ENCODE measurements around the gene APMAP. TPM values are rescaled to one million over a fixed set of nuclear protein-coding genes. Genes with fewer than 3 reads are reported as not detected.

Gene APMAP
- total RNA-seq, 2 experiments from 2014 or later, result 27.7 to 28.0 TPM

GRCh38 chr20:25040438-25040831 lies 47.9 kb upstream of the APMAP start:
- Histone ChIP-seq H3K9me3 (ENCODE audit: low read length) (no peaks in the 10 kb centered on the region), H3K79me2 (ENCODE audit: insufficient read depth, low read depth, low read length) (no peaks in the 10 kb centered on the region), H3K4me3 (ENCODE audit: low read depth, low read length, poor library complexity, severe bottlenecking) (no peak overlapping the region), H3K36me3 (ENCODE audit: insufficient read depth, low read length) (no peaks in the 10 kb centered on the region), H3K4me1 (ENCODE audit: insufficient read depth, low read length, poor library complexity, severe bottlenecking) (peaks cover 45% of the 10 kb centered on the region), H4K20me1 (ENCODE audit: insufficient read depth, low read length) (no peaks in the 10 kb centered on the region), H3K27ac (ENCODE audit: low read depth, low read length, poor library complexity, severe bottlenecking) (no peak overlapping the region), H3K4me2 (ENCODE audit: low read length) (no peak overlapping the region), H3K9me2 (ENCODE audit: insufficient read depth, low read length) (no peaks in the 10 kb centered on the region), H2AFZ (ENCODE audit: low read length) (no peak overlapping the region)
- intact Hi-C loops (cut with micrococcal nuclease; ENCODE audit: unreplicated experiment), result no loop called here
- DNase-seq (ENCODE audit: low spot score), result no peak
- ChIA-PET POLR2A (no interaction called here), CTCF (ENCODE audit: unreplicated experiment) (no interaction called here)
- TF ChIP-seq EZH2phosphoT487 (IDR thresholded peaks at IDR 0.05; ENCODE audit: borderline replicate concordance, low read depth, low read length) (no peak), CTCF (conservative IDR thresholded peaks at IDR 0.05; ENCODE audit: low read length) (no peak)
- no TSS peak for BruUV-seq (replicated peaks)

GRCh38 chr20:25039697-25040437 lies 47.3 kb upstream of the APMAP start:
- TF ChIP-seq EZH2phosphoT487 (IDR thresholded peaks at IDR 0.05; ENCODE audit: borderline replicate concordance, low read depth, low read length) (no peak), CTCF (conservative IDR thresholded peaks at IDR 0.05; ENCODE audit: low read length) (no peak)
- no peak for DNase-seq (ENCODE audit: low spot score)
- Histone ChIP-seq H3K36me3 (ENCODE audit: insufficient read depth, low read length) (no peaks in the 10 kb centered on the region), H3K4me3 (ENCODE audit: low read depth, low read length, poor library complexity, severe bottlenecking) (no peak overlapping the region), H4K20me1 (ENCODE audit: insufficient read depth, low read length) (no peaks in the 10 kb centered on the region), H3K9me3 (ENCODE audit: low read length) (no peaks in the 10 kb centered on the region), H2AFZ (ENCODE audit: low read length) (no peak overlapping the region), H3K4me2 (ENCODE audit: low read length) (no peak overlapping the region), H3K79me2 (ENCODE audit: insufficient read depth, low read depth, low read length) (no peaks in the 10 kb centered on the region), H3K4me1 (ENCODE audit: insufficient read depth, low read length, poor library complexity, severe bottlenecking) (peaks cover 42% of the 10 kb centered on the region), H3K9me2 (ENCODE audit: insufficient read depth, low read length) (no peaks in the 10 kb centered on the region), H3K27ac (ENCODE audit: low read depth, low read length, poor library complexity, severe bottlenecking) (no peak overlapping the region)
- intact Hi-C loops (cut with micrococcal nuclease; ENCODE audit: unreplicated experiment), result no loop called here
- BruUV-seq (replicated peaks), result no TSS peak
- ChIA-PET CTCF (ENCODE audit: unreplicated experiment) (no interaction called here), POLR2A (interaction anchor here (0.5 to 0.7 kb wide), 2 partner anchors 97 to 161 kb away, joined by 3 read pairs; no protein-coding TSS in a partner anchor)

DNA sequence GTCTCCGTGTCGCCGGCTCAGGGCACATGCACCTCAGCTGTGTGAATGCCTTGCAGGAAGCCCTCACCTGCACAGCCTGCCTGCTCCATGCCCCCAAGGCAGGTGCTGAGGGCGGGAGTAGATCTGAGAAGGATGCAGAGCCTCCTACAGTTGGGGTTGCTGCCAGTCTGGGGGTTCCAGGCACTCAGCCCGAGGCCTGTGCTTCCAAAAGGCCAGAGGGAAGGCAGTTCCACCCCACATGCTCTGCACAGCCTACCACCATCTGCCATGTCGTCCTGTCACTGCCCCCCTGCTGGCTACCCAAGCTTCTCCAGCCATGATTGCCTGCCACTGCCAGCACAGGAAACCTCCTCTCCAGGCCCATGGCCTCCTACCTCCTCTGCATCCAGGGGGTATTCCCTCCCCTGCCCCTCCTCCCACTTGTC lies 46.1 kb upstream of the APMAP start:
- Histone ChIP-seq H3K36me3 (ENCODE audit: insufficient read depth, low read length) (no peaks in the 10 kb centered on the region), H3K4me2 (ENCODE audit: low read length) (no peak overlapping the region), H3K4me3 (ENCODE audit: low read depth, low read length, poor library complexity, severe bottlenecking) (no peak overlapping the region), H2AFZ (ENCODE audit: low read length) (no peak overlapping the region), H3K27ac (ENCODE audit: low read depth, low read length, poor library complexity, severe bottlenecking) (no peak overlapping the region), H3K79me2 (ENCODE audit: insufficient read depth, low read depth, low read length) (no peaks in the 10 kb centered on the region), H3K4me1 (ENCODE audit: insufficient read depth, low read length, poor library complexity, severe bottlenecking) (peaks cover 42% of the 10 kb centered on the region), H4K20me1 (ENCODE audit: insufficient read depth, low read length) (no peaks in the 10 kb centered on the region), H3K9me3 (ENCODE audit: low read length) (no peaks in the 10 kb centered on the region), H3K9me2 (ENCODE audit: insufficient read depth, low read length) (no peaks in the 10 kb centered on the region)
- TF ChIP-seq CTCF (conservative IDR thresholded peaks at IDR 0.05; ENCODE audit: low read length), result no peak
- no peak for TF ChIP-seq EZH2phosphoT487 (IDR thresholded peaks at IDR 0.05; ENCODE audit: borderline replicate concordance, low read depth, low read length)
- DNase-seq (ENCODE audit: low spot score), result no peak
- intact Hi-C loops (cut with micrococcal nuclease; ENCODE audit: unreplicated experiment), result no loop called here
- no TSS peak for BruUV-seq (replicated peaks)
- POLR2A ChIA-PET, result interaction anchor here (1.1 kb wide), 1 partner anchor 11 kb away, joined by 3 read pairs; no protein-coding TSS in a partner anchor
- CTCF ChIA-PET (ENCODE audit: unreplicated experiment), result no interaction called here
